GM19395 (cell line): ENCODE data around the gene PLA2G2C.

Source experiments
- ATAC-seq: cut with Tn5 transposase; IDR thresholded peaks from one replicate; pipeline ENCODE4 v1.9.1; 2021; ENCODE audit warnings: mild to moderate bottlenecking, moderate library complexity; ENCODE audit not compliant: unreplicated experiment

The PLA2G2C gene

DNA sequence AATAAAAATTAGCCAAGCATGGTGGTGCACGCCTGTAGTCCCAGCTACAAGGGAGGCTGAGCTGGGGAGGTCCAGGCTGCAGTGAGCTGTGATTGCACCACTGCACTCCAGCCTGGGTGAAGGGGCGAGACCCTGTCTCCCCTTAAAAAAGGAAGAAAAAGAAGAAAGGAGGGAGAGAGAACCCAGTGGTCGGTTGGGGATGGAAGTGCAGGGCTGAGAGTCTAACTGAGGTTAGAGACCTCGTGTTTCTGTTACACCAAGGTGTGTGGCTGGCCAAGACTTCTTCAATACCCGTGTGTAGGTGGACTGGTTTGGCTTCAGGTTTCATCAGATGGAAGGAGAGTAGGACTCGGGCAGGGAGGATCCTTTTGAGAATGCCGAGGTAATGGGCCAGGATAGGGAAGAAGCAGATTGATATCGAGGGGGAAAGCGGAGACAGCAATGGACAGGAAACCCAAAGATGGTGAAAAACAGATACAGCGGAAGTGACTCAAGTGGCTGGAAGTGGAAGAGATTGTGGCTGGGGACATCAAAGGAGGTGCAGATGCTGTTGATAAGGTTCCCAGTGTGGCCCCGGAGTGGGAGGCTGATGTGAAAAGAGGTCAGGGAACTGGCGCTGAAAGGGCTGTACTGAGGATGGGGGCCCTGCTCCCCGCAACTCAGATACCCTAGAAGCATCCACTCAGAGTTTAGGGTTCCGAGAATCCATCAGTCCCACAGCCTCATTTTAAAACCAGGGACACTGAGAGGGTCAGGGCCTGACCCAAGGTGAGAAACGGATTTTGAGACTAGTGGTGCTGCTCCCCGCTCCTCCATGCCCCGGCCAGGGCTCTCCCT lies 1.1 kb downstream of the PLA2G2C start:
- ATAC-seq = no peak

DNA sequence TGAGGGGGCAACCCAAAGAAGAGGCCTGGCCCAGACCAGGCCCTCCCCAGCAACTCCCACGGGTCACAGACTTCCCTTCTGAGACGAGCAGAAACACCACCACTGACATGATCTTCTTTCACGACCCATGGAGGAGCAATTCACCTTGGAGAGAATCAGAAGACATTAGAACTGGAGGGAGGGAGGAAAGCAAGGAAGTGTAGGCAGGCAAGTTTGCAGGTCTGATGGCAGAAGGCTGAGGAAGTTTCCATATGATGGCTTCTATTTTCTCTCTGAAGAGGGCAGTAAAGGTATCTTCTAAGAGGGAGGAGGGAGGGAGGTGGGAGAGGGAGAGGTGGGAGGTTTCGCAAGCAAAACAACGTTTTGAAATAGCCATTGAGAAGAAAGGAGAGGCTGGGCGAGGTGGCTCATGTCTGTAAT lies 1.8 kb downstream of the PLA2G2C start:
- no peak for ATAC-seq

DNA sequence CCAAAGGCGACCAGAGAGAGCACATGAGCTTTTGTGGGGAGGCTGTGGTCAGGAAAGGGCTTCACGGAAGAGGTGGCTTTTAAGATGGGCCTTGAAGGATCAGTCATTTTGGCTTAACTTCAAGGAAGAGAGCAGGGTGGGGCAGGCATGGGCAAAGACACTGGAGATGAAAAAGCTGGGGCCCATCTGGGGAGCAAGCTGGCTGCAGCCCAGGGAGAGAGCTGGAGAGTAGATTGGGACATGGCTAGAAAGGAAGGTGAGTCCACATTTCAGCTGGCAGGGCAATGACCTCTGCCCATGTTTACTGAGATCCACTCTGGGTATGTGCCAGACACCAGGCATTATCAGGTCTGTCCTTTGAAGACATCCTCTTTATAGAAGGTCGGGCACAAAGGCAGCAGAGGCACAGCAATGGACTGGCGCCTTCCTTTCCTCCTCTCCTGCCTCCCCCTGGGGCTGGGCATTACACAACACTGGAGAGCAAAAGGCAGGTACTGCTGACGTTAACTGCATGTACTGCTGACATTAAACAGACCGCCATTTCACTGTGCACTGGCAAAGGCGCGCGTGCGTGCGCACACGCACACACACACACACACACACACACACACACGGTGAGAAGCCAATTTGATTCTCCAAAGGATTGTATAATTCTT lies 2.6 kb downstream of the PLA2G2C start:
- no peak for ATAC-seq

DNA sequence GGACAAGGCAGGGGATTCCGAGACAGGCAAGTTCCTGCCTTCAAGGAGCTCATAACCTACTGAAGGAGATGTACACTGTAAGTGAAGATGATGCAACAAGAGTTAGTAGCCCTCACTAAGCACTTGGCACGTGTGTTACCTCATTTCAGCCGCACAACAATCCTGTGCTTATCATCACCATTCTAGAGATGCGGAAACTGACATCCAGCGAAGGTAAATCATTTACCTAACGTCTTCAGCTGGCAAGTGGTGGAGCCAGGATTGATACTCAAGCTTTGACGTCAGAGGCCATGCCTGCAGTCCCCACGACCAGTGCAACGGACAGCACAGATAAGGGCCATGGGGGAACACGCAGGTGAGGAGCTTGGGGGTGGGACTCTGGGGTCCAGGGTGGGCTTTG lies 3.3 kb downstream of the PLA2G2C start:
- no peak for ATAC-seq

DNA sequence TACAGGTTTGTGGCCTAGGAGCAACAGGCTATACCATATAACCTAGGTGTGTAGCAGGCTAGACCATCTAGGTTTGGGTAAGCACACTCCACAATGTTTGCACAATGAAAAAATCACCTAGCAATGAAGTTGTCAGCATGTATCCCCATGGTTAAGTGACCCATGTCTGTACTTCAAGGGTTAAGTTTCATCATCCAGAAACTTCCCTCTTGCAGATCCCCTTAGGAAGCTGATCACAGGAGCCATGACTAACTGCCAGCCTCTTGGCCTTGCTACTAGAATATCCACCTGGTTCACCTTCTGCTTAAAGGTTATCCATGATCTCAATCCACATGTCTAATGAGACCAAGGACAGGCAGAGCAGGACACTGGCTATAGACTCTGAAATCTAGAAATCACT lies 3.9 kb downstream of the PLA2G2C start:
- ATAC-seq = no peak

DNA sequence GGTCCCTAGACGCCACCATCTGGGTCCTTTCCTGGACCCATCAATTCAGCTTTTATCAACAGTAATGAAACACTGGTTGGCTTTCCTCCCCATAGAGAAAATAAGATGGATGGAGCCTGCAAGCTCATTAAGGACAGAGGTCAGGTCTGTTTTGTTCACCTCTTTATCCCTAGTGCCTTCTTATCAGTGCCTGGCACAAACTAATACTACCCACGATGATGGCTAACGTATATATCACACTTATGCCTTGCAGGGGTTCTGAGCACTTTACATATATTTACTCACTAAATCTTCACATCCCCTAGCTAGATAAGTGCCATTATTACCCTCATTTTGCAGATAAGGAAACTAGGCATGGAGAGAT lies 5.5 kb downstream of the PLA2G2C start:
- ATAC-seq = no peak

DNA sequence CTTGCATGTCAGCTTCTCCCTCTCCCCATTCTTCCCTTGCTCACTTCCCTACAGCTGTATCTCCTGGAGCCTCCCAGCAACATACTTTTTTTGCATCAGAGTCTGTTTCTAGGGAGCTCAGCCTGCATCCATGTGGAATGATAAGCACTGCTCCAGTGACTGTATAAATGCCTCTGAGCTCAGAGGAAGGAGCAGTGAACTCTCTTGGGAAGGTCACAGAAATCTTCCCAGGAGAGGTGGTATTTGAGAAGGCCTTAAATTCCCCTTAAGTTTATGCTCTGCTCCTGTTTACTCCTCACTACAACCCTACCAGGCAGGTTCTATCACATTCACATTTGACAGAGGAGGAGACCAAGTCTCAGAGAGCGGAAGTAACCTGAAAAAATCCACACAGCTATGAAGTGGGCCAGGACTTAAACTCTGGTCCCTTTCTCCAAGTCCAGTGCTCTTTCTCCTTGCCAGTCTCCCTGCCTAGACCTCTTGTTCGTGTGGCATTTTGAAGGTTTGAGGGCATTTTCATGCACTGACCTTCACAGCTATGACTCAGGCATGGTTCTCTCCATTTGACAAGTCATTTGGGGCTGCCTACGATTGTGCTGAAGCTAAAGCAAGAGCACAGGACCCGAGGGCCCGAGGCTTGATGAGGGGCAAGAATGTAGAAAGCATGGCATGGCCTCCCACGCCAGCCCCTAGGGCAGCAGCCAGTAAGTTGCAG lies 6.0 kb downstream of the PLA2G2C start:
- ATAC-seq = no peak

DNA sequence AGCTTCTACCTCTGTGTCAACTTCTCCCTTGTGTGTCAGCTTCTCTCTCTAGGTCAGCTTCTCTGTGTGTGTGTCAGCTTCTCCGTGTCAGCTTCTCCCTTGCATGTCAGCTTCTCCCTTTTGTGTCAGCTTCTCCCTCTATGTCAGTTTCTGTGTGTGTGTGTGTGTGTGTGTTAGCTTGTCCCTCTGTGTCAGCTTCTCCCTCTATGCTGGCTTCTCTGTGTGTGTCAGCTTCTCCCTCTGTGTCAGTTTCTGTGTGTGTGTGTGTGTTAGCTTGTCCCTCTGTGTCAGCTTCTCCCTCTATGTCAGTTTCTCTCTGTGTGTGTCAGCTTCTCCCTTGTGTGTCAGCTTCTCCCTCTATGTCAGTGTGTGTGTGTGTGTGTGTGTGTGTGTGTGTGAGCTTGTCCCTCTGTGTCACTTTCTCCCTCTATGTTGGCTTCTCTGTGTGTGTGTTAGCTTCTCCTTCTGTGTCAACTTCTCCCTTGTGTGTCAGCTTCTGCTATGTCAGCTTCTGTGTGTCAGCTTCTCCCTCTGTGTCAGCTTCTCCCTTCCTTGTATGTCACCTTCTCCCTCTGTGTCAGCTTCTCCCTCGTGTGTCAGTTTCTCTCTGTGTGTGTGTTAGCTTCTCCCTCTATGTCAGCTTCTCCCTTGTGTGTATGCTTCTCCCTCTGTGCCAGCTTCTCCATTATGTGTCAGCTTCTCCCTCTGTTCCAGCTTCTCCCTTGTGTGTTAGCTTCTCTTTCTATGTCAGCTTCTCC lies 6.8 kb downstream of the PLA2G2C start:
- ATAC-seq = no peak

DNA sequence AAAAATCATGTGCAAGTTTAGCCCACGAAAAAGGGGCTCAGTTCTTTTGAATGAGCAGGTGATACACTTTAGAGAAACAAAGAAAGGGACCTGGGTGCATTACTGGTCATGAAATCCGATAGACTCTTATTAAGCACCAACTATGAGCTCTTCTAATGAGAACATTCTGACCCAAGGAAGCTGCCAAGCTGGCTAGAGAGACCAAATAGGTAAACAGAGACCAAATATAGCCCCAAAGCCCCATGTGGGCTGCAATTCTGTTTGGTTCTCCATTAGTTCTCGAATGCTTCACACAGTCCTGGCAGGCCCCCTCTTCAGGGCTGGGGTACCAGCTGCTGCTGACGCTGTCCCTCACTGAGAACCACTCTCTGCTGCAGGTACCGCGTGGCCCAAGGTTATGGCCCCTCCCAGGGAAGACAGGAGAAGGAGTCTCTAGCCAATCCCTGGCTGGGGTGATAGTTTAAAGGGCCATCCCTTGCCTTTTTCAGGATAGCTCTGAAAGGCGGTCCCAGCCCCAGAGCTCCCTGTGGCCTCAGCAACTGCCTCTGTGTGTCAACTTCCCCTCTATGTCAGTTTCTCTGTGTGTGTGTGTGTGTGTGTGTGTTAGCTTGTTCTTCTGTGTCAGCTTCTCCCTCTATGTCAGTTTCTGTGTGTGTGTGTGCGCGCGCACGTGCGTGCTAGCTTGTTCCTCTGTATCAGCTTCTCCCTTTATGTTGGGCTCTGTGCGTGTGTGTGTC lies 7.5 kb downstream of the PLA2G2C start:
- no peak for ATAC-seq

DNA sequence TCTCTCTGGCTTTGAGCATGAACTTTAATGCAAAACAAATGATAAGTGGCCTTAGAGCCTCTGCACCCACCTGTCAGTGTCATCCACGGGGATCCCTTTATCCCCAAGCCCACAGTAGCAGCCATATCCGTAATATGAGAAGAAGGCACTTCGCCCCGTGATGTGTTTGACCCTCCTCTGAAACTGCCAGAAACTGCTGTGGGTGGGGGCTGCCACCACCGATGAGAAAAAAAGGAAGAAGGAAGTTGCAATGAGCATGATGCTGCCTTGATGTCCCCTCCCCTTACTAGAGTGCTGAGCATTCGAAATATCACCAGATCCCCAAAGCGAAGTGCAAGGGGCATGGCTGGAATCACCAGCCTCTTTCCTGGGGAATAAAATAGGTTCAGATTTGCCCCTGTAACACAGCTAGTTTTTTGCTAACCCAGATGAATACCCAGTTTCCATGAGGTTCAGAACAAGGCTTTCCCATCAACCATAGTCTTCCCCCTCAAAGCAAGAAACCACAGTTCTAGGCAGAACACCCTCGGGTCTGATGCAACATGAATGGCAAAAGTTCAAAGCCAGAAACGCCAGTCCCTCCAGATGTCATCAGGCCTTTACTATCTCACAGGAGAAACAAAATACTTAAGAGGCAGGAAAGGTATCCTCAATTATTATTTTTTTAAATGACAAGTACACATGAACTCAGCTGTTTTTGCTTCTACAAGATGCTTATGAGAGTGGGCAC lies 11.2 kb downstream of the PLA2G2C start:
- ATAC-seq = no peak

DNA sequence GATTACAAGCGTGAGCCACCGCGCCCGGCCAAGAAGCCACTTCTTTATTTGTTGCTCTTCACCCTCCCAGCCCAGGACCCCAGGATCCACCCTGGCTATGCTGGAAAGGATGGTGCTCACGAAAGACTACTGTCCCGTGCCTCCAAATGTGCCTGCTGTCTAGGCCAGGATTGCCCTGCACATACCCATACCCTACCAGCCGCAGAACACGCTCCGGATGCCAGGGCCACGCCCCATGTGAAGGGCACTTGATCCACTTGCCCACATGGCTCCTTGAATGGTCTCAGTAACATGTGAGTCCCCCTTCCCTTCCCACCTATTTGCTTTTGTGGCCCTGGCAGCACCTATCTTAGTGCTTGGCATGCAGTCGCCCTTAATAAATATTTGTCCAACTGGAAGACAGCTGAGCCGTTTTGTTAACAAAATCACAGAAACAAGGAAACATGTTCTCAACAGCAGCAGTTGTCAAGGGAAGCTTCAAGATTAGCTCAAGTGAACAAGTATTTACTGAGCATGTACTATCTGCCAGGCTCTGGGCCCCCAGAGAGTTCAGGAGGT lies 14.2 kb downstream of the PLA2G2C start:
- no peak for ATAC-seq

DNA sequence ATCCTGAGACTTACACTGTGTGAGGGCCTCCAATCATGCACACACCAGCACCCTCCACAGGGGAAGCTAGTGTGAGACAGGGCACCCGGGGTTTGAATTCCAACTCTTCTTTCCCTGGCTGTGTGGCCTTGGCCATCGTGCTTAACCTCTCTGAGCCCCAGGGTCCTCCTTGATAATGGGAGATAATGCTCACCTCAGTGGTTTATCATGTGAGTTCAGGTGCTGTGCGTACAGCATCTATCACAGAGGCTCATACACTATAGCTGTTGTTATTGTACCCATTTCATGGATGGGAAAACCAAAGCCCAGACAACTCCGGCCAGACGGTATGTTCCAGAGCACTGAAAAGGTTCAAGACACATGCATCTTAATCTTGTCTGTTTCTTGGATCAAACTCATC lies 16.4 kb downstream of the PLA2G2C start:
- no peak for ATAC-seq

DNA sequence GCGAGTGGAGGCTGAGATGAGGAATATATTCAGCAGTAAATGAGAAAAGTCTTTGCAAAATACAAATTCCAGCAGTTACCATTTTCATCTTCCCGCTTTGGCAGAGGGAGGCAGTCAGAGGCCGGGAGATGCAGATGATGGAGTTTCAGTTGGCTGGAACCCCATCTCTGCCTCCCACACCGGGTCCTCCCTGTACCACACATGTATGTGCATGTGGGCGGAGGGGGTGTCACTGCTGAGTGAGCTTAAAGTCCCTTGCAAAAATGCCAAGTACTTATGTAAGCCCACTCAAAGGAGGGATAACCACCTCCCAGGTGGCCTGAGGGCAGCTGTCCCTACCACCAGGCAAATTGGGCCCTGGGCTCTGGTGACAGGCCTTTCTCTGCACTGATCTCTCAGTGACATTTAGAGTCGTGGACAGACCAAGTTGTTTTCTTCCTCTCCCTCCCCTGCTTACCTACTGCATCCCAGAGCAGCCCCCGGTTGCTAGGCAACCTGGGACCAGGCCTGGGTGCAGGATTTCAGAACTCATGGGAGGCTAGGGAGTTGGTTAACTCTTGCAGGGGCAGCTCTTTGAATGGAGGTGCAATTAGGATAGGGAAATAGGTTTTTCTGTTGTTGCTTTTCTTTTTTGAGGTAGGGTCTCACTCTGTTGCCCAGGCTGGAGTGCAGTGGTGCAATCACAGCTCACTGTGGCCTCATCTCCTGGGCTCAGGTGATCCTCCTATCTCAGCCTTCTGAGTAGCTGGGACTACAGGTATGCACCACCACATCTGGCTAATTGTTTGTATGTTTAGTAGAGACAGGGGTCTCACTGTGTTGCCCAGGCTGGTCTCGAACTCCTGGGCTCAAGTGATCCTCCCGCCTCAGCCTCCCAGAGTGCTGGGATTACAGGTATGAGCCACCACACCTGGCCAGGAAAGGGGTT lies 17.5 kb downstream of the PLA2G2C start:
- ATAC-seq = no peak

DNA sequence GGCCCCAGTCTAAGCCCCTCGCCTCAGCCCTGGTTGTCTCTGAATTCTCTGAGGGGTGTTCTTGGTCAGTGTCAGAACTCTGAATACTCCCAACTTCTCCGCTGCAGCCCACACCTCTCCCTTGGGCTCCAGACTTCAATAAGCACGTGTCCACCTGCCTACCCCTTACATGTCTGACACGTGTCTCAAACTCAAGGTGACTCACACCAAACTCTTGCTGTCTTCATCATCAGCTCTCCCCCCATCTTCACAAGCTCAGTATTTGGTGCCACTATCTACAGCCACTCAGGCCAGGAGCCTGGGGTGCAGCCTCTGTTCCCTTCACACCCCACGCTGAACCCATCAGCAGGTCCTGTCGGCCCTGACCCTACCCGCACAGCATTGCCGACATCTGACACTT lies 19.2 kb downstream of the PLA2G2C start:
- ATAC-seq = no peak

DNA sequence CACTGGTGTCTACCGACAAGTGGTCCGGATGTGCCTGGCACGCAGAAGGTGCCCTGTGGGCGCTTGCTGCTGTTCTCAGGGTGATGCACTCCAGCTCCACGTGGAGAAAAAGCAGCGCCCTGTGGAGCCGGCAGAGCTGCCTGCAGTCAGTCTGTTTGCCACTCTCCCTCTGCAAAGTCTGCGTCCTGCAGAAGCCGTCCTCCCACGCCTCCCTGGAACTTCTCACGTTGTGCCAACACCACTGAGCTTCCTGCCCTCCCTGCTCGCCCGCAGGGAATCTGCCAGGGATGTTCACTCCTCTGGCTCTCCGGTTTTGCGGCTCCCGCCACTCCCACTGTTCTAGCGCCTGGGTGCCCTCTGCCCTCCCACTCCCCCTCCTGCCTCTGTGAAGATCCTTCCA lies 20.3 kb downstream of the PLA2G2C start:
- no peak for ATAC-seq

DNA sequence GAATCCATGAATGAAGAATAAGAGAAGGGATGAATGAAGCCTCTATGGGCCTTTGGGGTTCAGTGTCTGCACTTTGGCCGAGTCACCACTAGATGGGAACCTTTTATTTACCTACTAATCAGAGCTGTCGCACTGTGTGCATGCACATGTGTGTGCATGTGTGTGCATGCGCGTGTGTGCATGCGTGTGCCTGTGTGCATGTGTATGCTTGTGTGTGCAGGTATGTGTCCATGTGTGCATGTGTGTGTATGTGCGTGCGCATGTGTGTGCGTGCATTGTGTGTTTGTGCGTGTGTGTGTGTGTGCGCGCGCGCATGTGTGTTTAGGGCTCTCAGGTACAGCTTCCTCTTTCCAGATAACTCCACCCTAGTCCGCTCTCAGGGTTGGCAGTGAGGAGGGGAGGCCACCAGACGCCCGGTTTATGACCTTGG lies 20.8 kb downstream of the PLA2G2C start:
- ATAC-seq = no peak

DNA sequence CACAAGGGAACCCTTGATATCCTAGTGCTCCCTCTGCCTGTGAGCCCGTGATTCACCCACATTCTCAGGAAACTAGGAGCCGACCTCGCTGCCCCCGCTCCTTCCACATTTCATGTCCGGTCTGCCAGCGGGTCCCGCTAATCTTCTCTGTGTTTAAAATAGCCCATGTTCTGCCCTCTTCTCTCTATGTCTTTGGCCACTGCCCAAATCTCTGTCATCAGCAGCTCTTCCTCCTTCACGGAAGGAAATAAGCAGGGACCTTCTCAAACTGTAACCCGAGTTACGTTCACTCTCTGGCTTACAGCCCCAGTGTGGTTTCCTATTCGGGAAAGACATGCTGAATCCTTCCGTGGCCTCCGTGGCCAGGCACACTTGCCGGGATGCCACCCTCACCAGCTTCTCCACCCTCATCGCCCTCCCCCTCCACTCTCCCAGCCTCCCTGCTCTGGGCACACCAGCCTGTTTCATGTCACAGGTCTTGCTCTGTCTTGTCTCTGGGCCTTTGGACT lies 21.6 kb downstream of the PLA2G2C start:
- ATAC-seq = no peak

DNA sequence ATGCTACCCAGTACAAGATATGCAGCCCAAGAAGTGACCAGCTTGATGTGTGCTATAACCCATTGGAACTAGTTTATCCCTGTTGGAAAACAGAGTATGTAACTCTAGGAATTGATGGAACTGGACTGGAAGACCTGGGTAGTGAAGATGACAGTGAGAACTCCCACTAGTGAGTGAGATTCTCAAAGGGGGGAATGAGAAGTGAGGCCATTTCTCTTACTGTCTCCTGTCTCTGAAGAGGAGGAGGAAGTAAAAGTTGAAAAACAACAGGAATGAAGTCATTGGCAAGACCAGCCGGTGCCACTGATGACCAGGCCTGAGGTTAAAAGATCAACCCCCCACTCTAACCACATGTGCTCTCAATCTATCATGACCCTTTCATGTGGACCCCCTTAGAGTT lies 26.3 kb downstream of the PLA2G2C start:
- ATAC-seq = no peak
